GM19395 (cell line): ENCODE measurements around the gene TPCN2.

Experiments used
- ATAC-seq: cut with Tn5 transposase; IDR thresholded peaks from one replicate; pipeline ENCODE4 v1.9.1; 2021; ENCODE audit warnings: mild to moderate bottlenecking, moderate library complexity; ENCODE audit not compliant: unreplicated experiment

The TPCN2 gene

GRCh38 chr11:69159150-69159852, 110.6 kb downstream of the TPCN2 start:
- ATAC-seq, result no peak

DNA sequence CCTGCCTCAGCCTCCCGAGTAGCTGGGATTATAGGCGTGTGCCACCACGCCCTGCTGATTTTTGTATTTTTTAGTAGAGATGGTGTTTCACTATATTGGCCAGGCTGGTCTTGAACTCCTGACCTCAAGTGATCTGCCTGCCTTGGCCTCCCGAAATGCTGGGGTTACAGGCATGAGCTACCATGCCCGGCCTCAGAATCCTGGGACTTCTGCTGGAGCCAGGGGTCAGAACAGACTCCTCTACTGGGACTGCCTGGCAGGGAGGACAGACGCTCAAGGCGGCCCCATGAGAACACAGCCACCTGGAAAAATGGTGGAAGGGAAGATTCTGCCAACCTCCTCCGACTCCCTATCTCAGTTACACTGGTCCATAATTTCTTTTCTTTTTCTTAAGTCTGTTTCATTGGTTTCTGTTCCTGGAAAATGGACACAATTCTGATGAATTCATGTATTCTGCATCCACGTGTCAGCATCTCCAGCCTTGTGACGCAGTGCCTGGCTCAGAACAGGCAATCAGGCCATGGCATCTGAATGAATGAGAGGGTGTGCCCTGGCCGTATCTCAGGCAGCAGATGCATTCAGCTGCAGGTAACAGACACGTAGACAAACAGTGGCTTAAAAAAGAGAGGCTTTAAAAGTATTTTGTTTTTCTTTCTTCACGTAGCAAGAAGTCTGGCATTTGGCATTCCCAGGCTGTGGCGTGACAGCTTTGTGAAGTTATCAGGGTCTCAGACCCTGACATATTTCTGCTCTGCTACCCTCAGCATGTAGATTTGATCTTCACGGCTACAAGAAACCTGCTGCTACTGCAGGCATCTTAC, 111.8 kb downstream of the TPCN2 start:
- no peak for ATAC-seq

DNA sequence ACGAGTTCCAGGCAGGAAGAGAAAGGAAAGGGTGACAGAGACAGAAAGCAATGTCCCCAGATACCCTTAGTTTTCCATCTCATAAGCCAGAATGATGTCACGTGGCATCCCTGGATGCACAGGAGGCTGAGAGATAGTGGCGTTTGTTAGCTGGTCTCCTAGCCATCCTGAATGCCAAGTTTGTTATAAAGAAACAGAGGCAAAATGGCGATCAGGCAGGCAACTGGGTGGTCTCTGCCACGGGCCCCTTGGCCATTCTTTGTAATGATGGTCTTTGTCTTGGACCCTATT, 112.3 kb downstream of the TPCN2 start:
- no peak for ATAC-seq

GRCh38 chr11:69162505-69162904, 113.8 kb downstream of the TPCN2 start:
- ATAC-seq, result no peak

DNA sequence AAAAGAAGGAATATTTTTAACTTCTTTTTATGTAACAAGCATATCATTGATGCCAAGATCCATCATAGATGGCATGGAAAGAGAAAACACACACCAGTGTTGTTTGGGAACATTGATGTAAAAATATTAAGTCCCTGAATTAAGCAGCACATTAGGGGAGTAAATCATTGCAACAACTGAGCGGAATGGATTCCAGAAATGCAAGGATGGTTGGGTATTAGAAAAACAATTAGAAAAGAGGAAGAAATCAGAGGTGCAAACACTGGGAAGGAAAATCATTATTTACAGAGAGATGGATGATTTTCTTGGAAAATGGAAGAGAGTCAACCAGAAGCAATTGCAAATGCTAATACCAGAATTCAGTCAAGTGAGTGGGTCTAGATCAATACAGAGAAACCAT, 115.1 kb downstream of the TPCN2 start:
- ATAC-seq, result no peak

- no peak for ATAC-seq
These were observed 116.1 kb downstream of the TPCN2 start for GRCh38 chr11:69164824-69165223.

GRCh38 chr11:69165775-69166174, 117.0 kb downstream of the TPCN2 start:
- ATAC-seq, result no peak

- peak; percentile 95 for ATAC-seq
These were observed 117.7 kb downstream of the TPCN2 start for GRCh38 chr11:69166218-69167115.

DNA sequence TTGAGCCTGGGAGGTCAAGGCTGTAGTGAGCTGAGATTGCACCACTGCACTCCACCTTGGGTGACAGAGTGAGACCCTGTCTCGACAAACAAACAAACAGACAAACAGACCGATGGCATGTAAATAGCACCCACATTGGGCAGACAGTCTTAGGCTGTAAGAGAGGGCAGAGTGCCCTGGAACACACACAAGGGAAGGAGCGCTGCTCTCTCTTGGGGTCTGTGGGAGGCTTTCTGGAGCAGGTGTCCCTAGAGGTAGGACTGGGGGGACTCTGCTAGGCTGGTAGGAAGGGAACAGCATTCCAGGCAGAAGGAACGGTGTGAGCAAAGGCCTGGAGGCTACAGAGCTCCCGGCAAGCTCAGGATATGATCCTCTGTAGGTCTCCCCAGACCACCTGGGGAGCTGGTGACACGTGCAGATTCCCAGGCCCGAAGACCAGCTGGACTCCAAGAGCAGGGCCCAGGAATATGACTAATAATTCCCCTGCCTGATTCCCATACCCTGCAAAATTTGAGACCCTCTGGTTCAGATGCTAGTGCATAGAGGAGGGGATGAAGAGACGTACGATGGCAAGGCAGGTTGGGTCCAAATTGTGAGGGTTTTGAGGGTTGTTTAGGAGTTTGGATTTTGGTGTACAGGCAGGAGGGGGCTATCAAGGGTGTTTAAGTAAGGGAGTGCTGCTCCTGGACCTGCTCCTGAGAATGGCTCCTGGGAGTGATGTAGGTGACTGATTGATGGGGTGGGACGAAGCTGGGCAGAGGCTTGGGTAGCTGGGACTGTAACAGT, 118.6 kb downstream of the TPCN2 start:
- peak; percentile 31 for ATAC-seq

DNA sequence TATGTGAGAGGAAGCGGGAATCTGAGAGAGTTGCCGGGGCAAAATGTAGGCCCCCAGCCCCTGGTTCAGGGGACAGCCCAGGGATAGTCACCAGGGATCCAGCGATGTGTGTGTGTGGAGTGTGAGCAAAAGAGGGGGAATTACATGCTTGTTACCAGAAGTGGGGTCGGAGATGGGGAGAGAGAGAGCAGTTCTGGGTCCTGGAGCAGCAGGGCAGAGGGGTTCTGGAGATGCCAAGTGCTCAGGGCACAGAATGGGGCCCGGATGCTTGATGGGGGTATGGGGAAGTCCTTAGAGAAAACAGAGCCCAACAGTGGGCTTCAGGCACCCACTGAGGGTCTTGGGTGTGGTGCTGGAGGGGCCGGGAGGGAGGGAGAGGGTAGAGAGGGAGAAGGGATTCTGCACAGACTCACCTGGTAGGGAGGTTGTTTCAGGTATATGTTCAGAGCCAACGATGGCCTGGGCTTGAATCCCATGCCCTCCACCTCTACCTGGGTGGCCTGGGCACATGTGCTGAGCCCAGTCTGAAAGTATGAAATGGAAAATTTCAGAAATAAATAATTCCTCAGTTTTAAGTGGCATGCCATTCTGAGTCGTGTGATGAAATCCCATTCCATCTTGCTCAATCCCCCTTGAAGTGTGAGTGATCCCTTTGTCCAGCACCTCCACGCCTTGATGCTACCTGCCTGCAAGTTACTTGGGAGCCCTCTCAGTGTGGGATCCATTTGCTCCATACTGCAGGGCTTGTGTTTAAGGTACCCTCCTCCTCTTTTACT, 119.4 kb downstream of the TPCN2 start:
- no peak for ATAC-seq

- no peak for ATAC-seq
These were observed 120.7 kb downstream of the TPCN2 start for GRCh38 chr11:69169479-69169878.

GRCh38 chr11:69170704-69171103, 122.0 kb downstream of the TPCN2 start:
- ATAC-seq, result no peak

DNA sequence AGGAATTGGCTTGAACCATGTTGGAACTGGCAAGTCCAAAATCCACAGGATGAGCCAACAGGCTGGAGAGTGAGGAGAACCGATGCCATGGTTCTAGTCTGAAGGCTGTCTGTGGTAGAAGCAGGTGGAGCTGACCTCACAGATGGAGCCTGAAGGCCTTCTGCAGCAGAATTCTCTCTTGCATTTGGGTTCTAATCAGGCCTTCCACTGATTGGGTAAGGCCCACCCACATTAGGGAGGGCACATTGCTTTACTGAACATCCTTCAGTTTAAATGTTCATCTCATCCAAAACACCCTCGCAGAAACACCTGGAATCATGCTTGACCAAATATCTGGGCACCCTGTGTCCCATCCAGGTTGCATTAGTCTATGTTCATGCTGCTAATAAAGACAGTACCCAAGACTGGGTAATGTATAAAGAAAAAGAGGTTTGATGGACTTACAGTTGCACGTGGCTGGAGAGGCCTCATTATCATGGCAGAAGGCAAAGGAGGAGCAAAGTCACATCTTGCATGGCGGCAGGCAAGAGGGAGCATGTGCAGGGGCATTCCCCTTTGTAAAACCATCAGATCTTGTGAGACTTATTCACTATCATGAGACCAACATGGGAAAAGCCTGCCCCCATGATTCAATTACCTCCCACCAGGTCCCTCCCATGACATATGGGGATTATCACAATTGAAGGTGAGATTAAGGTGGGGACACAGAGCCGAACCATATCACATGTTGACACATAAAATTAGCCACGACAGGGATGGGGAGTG, 122.9 kb downstream of the TPCN2 start:
- ATAC-seq, result no peak

GRCh38 chr11:69172674-69173073, 123.9 kb downstream of the TPCN2 start:
- ATAC-seq, result no peak

DNA sequence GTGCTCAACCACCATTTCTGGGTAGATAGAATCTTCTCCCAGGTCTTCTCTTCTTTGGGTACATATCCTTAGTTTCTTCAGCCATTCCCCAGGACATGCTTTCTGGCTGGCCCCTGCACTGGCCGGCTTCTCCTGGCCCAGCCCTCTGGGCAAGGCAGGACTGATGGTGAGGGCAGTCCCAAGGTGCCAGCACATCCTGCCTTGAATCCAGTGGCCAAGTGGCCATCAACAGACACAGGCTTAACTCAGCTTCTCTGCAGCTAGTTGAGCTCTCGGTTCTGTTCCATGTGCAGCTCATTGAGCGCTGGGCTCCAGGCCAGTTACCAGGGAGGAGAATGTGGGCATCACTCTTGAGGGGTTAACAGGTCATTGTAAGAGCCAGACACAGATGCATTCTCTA, 124.6 kb downstream of the TPCN2 start:
- ATAC-seq, result no peak

DNA sequence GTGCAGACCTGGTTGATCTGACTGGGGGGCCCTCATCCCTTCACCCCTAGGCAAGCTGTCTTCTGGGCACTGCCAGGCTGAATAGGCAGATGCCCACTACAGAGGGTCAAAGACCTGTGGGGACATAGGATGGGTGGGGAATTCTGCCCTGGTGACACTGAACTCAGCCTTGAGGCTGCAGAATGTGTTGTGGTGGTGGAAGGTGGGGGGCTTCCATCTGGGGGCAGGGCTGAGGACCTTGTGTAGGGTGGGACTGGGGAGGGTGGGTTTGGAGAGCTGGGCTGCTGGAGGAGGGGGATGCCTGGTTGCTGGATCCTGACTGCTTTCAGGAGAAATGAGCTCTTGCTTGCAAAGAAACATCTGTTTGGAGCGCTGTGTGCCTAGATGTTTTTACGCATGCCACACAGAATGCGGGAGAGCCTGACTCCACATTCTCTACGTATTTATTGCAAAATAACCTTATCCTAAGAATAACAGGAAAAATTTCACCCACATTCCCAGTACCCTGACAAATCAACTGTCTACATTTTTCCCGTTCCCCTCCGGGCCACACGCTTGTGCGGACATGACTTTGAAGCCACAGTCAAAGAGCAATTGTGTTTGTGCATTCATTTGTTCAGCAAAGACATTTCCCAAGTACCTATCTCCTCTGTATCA, 125.3 kb downstream of the TPCN2 start:
- ATAC-seq, result no peak

DNA sequence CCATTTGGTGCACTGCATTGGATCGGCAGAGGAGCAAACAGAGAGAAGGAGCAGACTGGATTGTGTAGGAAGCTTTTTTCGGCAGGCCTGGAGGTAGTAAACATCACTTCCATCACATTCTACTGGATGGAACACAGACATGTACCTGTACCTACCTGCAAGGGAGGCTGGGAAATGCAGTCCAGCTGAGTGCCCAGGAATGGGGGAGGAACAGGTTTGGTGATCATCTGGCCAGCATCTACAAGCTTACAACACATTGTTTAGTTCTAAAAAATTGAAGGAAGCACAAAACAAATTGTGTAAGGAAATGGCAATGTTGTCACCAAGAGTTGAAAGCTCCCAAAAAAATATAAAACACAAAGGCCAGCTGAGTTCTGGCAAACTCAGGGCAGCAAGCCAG, 126.1 kb downstream of the TPCN2 start:
- ATAC-seq, result no peak

DNA sequence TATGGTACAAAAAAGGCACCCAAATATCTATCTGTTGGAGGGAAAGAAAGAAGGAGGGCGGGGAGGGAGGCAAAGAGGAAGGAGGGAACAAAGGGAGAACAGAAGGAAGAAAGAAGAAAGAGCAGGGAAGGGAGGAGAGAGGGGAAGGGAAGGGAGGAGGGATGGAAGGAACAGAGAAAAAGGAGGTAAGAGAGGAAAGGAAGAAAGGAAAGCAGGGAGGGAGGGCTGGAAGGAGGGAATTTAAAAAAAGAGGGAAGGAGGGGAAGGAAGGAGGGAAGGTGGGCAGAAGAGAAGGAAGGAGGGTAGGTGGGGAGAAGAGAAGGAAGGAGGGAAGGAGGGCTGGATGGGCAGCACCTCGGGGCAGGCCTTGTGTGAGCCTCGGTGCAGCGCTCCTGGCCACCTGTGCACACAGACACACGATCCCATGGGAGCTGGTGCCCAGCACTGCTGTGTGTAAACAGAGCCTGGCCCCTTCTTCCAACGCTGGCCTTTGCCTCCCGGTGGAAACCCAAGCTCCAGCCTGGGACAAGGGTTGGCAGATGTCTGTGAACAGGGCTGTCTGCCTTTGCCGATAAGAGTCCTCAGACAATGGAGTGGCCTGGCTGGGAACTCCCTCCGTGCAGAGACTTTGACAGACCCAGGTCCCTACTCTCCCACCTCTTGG, 130.2 kb downstream of the TPCN2 start:
- ATAC-seq, result no peak
